ENCODE results near the gene ABCC1.

Gene ABCC1

DNA sequence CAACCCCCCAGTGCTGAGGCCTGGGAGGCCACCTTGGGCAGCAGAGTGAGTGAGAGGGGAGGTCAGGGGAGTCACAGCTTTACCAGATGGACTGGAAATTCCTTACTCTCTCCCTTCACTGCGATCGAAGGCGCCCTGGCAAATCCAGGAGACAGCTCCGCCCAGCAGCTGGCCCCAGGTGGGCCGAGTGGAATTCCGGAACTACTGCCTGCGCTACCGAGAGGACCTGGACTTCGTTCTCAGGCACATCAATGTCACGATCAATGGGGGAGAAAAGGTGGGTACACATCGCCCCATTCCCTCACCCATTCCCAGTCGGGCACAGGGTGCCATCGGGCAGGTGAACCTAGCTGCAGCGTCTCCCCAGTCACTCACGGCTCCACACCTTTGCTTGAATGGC is 182.2 kb downstream of the ABCC1 start (continued):
- TF ChIP-seq, protein P1, sequence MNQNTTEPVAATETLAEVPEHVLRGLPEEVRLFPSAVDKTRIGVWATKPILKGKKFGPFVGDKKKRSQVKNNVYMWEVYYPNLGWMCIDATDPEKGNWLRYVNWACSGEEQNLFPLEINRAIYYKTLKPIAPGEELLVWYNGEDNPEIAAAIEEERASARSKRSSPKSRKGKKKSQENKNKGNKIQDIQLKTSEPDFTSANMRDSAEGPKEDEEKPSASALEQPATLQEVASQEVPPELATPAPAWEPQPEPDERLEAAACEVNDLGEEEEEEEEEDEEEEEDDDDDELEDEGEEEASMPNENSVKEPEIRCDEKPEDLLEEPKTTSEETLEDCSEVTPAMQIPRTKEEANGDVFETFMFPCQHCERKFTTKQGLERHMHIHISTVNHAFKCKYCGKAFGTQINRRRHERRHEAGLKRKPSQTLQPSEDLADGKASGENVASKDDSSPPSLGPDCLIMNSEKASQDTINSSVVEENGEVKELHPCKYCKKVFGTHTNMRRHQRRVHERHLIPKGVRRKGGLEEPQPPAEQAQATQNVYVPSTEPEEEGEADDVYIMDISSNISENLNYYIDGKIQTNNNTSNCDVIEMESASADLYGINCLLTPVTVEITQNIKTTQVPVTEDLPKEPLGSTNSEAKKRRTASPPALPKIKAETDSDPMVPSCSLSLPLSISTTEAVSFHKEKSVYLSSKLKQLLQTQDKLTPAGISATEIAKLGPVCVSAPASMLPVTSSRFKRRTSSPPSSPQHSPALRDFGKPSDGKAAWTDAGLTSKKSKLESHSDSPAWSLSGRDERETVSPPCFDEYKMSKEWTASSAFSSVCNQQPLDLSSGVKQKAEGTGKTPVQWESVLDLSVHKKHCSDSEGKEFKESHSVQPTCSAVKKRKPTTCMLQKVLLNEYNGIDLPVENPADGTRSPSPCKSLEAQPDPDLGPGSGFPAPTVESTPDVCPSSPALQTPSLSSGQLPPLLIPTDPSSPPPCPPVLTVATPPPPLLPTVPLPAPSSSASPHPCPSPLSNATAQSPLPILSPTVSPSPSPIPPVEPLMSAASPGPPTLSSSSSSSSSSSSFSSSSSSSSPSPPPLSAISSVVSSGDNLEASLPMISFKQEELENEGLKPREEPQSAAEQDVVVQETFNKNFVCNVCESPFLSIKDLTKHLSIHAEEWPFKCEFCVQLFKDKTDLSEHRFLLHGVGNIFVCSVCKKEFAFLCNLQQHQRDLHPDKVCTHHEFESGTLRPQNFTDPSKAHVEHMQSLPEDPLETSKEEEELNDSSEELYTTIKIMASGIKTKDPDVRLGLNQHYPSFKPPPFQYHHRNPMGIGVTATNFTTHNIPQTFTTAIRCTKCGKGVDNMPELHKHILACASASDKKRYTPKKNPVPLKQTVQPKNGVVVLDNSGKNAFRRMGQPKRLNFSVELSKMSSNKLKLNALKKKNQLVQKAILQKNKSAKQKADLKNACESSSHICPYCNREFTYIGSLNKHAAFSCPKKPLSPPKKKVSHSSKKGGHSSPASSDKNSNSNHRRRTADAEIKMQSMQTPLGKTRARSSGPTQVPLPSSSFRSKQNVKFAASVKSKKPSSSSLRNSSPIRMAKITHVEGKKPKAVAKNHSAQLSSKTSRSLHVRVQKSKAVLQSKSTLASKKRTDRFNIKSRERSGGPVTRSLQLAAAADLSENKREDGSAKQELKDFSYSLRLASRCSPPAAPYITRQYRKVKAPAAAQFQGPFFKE (tag by site-specific recombination; IDR thresholded peaks at IDR 0.05; ENCODE audit: borderline replicate concordance): no peak
- TF ChIP-seq REPIN1 (tag by site-specific recombination; IDR thresholded peaks at IDR 0.05; ENCODE audit: low read depth) (no peak), ZNF670 (tag by site-specific recombination; IDR thresholded peaks at IDR 0.05; ENCODE audit: low read depth) (no peak)

DNA sequence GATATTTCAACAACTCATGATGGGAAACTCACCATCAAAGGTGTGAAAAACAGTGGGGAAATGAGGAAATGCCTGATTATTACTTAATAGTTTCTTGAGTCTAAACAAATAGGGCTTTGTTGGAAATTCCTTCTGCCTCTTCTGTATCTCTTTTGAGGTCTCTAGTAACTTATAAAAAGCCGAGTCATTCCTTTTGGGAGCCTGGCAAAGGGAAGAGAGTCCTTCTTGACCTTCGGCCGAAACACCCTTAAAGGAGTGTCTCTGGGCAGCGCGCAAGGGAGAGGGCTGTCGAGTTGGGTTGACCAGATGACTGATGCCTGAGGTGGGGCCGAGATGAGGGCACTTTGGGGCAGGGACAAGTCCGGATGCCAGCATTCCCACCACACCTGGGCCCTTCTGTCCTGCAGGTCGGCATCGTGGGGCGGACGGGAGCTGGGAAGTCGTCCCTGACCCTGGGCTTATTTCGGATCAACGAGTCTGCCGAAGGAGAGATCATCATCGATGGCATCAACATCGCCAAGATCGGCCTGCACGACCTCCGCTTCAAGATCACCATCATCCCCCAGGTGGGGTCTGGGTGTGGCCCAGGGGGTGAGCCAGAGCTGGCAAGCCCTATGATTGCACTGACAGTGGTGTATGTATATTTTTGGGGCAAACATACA is 184.7 kb downstream of the ABCC1 start:
- Histone ChIP-seq H3K9me3 (ENCODE audit: control insufficient read depth, insufficient read depth, low read depth, low read length) (no peaks in the 10 kb centered on the region), H3K27ac (ENCODE audit: extremely low read depth, low read depth, low read length) (no peak overlapping the region), H3K4me3 (ENCODE audit: low read depth, low read length) (no peak overlapping the region), H3K4me1 (ENCODE audit: control insufficient read depth, insufficient read depth, low read length) (no peaks in the 10 kb centered on the region), H3K36me3 (ENCODE audit: control insufficient read depth in 2 of 2, insufficient read depth in 1 of 2, low read length in 2 of 2) (peaks cover 17 to 83% of the 10 kb centered on the region in 2 experiments; a peak in 2 of 3 replicates)
- CTCF ChIA-PET: no interaction called here
- POLR2A ChIA-PET: no interaction called here
- TF ChIP-seq ZFP41 (tag by site-specific recombination; IDR thresholded peaks at IDR 0.05; ENCODE audit: borderline replicate concordance) (no peak), ZNF223 (tag by site-specific recombination; IDR thresholded peaks at IDR 0.05) (no peak), ZBTB7A (tag by site-specific recombination; IDR thresholded peaks at IDR 0.05; ENCODE audit: low read depth) (no peak), WT1 (tag by site-specific recombination; IDR thresholded peaks at IDR 0.05) (no peak), SP2 (tag by site-specific recombination; IDR thresholded peaks at IDR 0.05) (no peak), ZNF513 (tag by site-specific recombination; IDR thresholded peaks at IDR 0.05) (no peak), ZBTB44 (tag by site-specific recombination; IDR thresholded peaks at IDR 0.05) (no peak)

DNA sequence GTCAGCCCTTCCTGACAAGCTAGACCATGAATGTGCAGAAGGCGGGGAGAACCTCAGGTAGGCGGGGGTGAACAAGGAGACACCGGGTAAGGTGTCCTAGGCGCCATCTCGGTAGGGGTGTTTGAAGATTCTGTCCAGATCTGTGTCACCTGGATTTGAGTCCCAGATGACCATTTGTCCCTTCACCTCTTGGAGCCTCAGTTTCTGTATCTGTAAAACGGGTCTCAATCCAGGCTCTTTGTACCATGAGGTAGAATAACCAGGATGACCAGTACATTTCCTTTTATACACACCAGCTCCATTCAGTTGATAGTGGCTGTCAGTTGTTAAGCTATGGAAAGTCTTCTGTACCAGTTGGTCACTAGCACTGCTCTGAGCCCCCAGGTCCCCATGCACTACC is 187.2 kb downstream of the ABCC1 start:
- POLR2A ChIA-PET: no interaction called here

More for the DNA sequence above, 187.2 kb downstream of the ABCC1 start:
- CTCF ChIA-PET: no interaction called here
- Histone ChIP-seq H3K36me3 (ENCODE audit: control insufficient read depth in 2 of 2, insufficient read depth in 1 of 2, low read length in 2 of 2) (peaks cover 21 to 87% of the 10 kb centered on the region in 2 experiments; a peak in 2 of 3 replicates), H3K9me3 (ENCODE audit: control insufficient read depth, insufficient read depth, low read depth, low read length) (no peaks in the 10 kb centered on the region), H3K27ac (ENCODE audit: extremely low read depth, low read depth, low read length) (no peak overlapping the region), H3K4me1 (ENCODE audit: control insufficient read depth, insufficient read depth, low read length) (no peaks in the 10 kb centered on the region), H3K4me3 (ENCODE audit: low read depth, low read length) (no peak overlapping the region)
- TF ChIP-seq PRDM4 (tag by site-specific recombination; IDR thresholded peaks at IDR 0.05): no peak
- TF ChIP-seq ZNF785 (tag by site-specific recombination; IDR thresholded peaks at IDR 0.05): no peak
- TF ChIP-seq OSR2 (tag by site-specific recombination; IDR thresholded peaks at IDR 0.05): no peak
